A673 (cell line): ENCODE measurements around the gene MMEL1. TPM values are rescaled to one million over a fixed set of nuclear protein-coding genes. Genes with fewer than 3 reads are reported as not detected.

Experiments used
- BruUV-seq: library from RNA; stranded (reverse); fragments of 400-500 nt; replicated peaks from 2 replicates; lab custom pipeline; 2021; lab: Mats Ljungman, UMichigan
- CTCF ChIA-PET: fragments of 300-600 bp; sonication (Branson Sonifier 250); formaldehyde crosslinking; loops from one replicate; lab custom pipeline; 2022; ENCODE audit warnings: antibody characterized with exemption; lab: Charles Lee
- POLR2A ChIA-PET: fragments of 300-600 bp; sonication (Branson Sonifier 250); formaldehyde crosslinking; loops from one replicate; lab custom pipeline; 2022; ENCODE audit warnings: antibody characterized with exemption; ENCODE audit not compliant: low non-redundant PET; lab: Charles Lee
- DNase-seq: peaks from one replicate; pipeline ENCODE4 v3.0.0-alpha.2; 2015; ENCODE audit warnings: low spot score
- H3K27ac ChIP-seq: fragments of 200-600 bp; sonication (generic); 2 replicates; pipeline ENCODE4 v1.5.1; 2016; ENCODE audit warnings: mixed run types, low read depth, mild to moderate bottlenecking, mixed read lengths, antibody characterized with exemption, low read length; ENCODE audit not compliant: poor library complexity, severe bottlenecking
- H3K27me3 ChIP-seq: fragments of 200-600 bp; sonication (generic); replicated peaks from 2 replicates; pipeline ENCODE4 v1.6.1; 2017; ENCODE audit warnings: mixed run types, low read depth, mild to moderate bottlenecking, mixed read lengths, antibody characterized with exemption, low read length; ENCODE audit not compliant: insufficient read depth, poor library complexity
- H3K36me3 ChIP-seq: fragments of 200-600 bp; sonication (generic); 2 replicates; pipeline ENCODE4 v1.6.1; 2016; ENCODE audit warnings: mixed run types, mild to moderate bottlenecking, mixed read lengths, antibody characterized with exemption, low read length; ENCODE audit not compliant: insufficient read depth, poor library complexity, severe bottlenecking
- H3K4me1 ChIP-seq: fragments of 200-600 bp; sonication (generic); 2 replicates; pipeline ENCODE4 v1.6.1; 2017; ENCODE audit warnings: mixed run types, mild to moderate bottlenecking, mixed read lengths, antibody characterized with exemption, low read length; ENCODE audit not compliant: insufficient read depth, poor library complexity, severe bottlenecking
- H3K4me3 ChIP-seq: fragments of 200-600 bp; sonication (generic); 2 replicates; pipeline ENCODE4 v1.5.1; 2016; ENCODE audit warnings: low read depth, mixed run types, mild to moderate bottlenecking, mixed read lengths, low read length; ENCODE audit not compliant: poor library complexity, severe bottlenecking
- H3K9me3 ChIP-seq: fragments of 200-600 bp; sonication (generic); 2 replicates; pipeline ENCODE4 v1.6.1; 2016; ENCODE audit warnings: mixed run types, low read depth, mild to moderate bottlenecking, mixed read lengths, antibody characterized with exemption, low read length; ENCODE audit not compliant: poor library complexity, severe bottlenecking
- CTCF ChIP-seq: fragments of 300-800, 200-600 bp; sonication (generic); conservative IDR thresholded peaks from 2 replicates; pipeline ENCODE4 v1.5.1; 2017; ENCODE audit warnings: low read depth, mild to moderate bottlenecking, antibody characterized with exemption, low read length, moderate library complexity, mixed read lengths
- EZH2 ChIP-seq: fragments of 200-600 bp; sonication (generic); IDR thresholded peaks from 2 replicates; pipeline ENCODE4 v1.6.1; 2017; ENCODE audit warnings: borderline replicate concordance, low read depth, mild to moderate bottlenecking, mixed read lengths, antibody characterized with exemption, low read length; ENCODE audit not compliant: poor library complexity, severe bottlenecking
- intact Hi-C: fragments of 100-400 bp; cut with micrococcal nuclease; formaldehyde crosslinking; loops from one replicate; pipeline ENCODE4 v1.10.0; 2022; ENCODE audit not compliant: unreplicated experiment
- total RNA-seq: library from RNA; stranded (reverse); gene quantifications from 2 replicates; pipeline ENCODE4 v1.2.3, GENCODE V29; 2021

The MMEL1 gene
- total RNA-seq, 1 experiment from 2014 or later = not detected

- Histone ChIP-seq H3K4me3 (peak overlapping the region; percentile 49), H3K36me3 (no peaks in the 10 kb centered on the region), H3K4me1 (peaks cover 29% of the 10 kb centered on the region), H3K27me3 (no peaks in the 10 kb centered on the region), H3K27ac (peak overlapping the region; percentile 76), H3K9me3 (no peaks in the 10 kb centered on the region)
- ChIA-PET POLR2A (interaction anchor here (0.5 to 0.6 kb wide), 2 partner anchors 19 to 357 kb away, joined by 3 to 6 read pairs; partner anchors contain the start of gene PANK4), CTCF (interaction anchor here (0.5 to 1.0 kb wide), 4 partner anchors 15 to 126 kb away, joined by 3 to 5 read pairs (median 4); partner anchors contain the start of gene PANK4)
- intact Hi-C loops = loop anchor here (5.0 kb wide), 1 partner anchor 349 kb away; no protein-coding TSS in a partner anchor
- TF ChIP-seq CTCF (no peak), EZH2 (no peak)
- DNase-seq = peak; percentile 91
- no TSS peak for BruUV-seq
Measured at GRCh38 chr1:2545754-2546514, 86.9 kb downstream of the MMEL1 start.

- ChIA-PET CTCF (no interaction called here), POLR2A (no interaction called here)
- Histone ChIP-seq H3K27ac (peak overlapping the region; percentile 65), H3K27me3 (no peaks in the 10 kb centered on the region), H3K36me3 (no peaks in the 10 kb centered on the region), H3K4me1 (peaks cover 37% of the 10 kb centered on the region), H3K9me3 (no peaks in the 10 kb centered on the region), H3K4me3 (no peak overlapping the region)
- TF ChIP-seq CTCF = no peak
- no peak for TF ChIP-seq EZH2
- no peak for DNase-seq
- no TSS peak for BruUV-seq
- intact Hi-C loops = loop anchor here (5.0 kb wide), 1 partner anchor 348 kb away; no protein-coding TSS in a partner anchor
Measured at GRCh38 chr1:2544875-2545640, 87.8 kb downstream of the MMEL1 start.

- DNase-seq = no peak
- TF ChIP-seq CTCF (no peak), EZH2 (no peak)
- intact Hi-C loops = no loop called here
- no peak overlapping the region for H3K27ac ChIP-seq
- no peaks in the 10 kb centered on the region for H3K36me3 ChIP-seq
- no peaks in the 10 kb centered on the region for H3K27me3 ChIP-seq
- no TSS peak for BruUV-seq
- ChIA-PET CTCF (no interaction called here), POLR2A (no interaction called here)
- peaks cover 37% of the 10 kb centered on the region for H3K4me1 ChIP-seq
- H3K4me3 ChIP-seq = no peak overlapping the region
- H3K9me3 ChIP-seq = no peaks in the 10 kb centered on the region
Measured at GRCh38 chr1:2544093-2544874, 88.5 kb downstream of the MMEL1 start.
